SKM-1 treated with dmso at 0.1 percent for 144 hours (cell line): ENCODE measurements around the gene KIAA0825.

Source experiments
- DNase-seq: peaks from one replicate; lab custom pipeline; 2025; ENCODE audit not compliant: unreplicated experiment; lab: John Stamatoyannopoulos, UW

The KIAA0825 gene

GRCh38 chr5:94618493-94619328 lies at the start of gene KIAA0825, which contains the start of gene SLF1:
KIAA0825 (minus strand) TSS chr5:94618604; CDS start chr5:94537126, 81,478 bp downstream.
SLF1 (plus strand) TSS chr5:94618669; CDS start chr5:94628811, 10,142 bp downstream.
- peak; percentile 84 for DNase-seq

GRCh38 chr5:94667937-94668336 lies 49.5 kb upstream of the KIAA0825 start:
- no peak for DNase-seq

- no peak for DNase-seq
Measured at GRCh38 chr5:94661086-94661485, 42.7 kb upstream of the KIAA0825 start.

GRCh38 chr5:94660506-94660905 lies 42.1 kb upstream of the KIAA0825 start:
- DNase-seq: no peak

- no peak for DNase-seq
Measured at GRCh38 chr5:94658272-94658671, 39.9 kb upstream of the KIAA0825 start.

GRCh38 chr5:94649874-94650273 lies 31.5 kb upstream of the KIAA0825 start:
- DNase-seq: no peak

GRCh38 chr5:94646758-94647157 lies 28.4 kb upstream of the KIAA0825 start:
- no peak for DNase-seq

- no peak for DNase-seq
Measured at GRCh38 chr5:94645053-94645452, 26.6 kb upstream of the KIAA0825 start.

- DNase-seq: no peak
Measured at GRCh38 chr5:94640176-94640575, 21.8 kb upstream of the KIAA0825 start.

- DNase-seq: no peak
Measured at GRCh38 chr5:94632024-94632423, 13.6 kb upstream of the KIAA0825 start.

- no peak for DNase-seq
Measured at GRCh38 chr5:94627191-94627590, 8.8 kb upstream of the KIAA0825 start.

GRCh38 chr5:94623877-94624276 lies 5.5 kb upstream of the KIAA0825 start:
- DNase-seq: no peak

GRCh38 chr5:94623011-94623410 lies 4.6 kb upstream of the KIAA0825 start:
- DNase-seq: no peak

GRCh38 chr5:94621763-94622162 lies 3.4 kb upstream of the KIAA0825 start:
- DNase-seq: no peak

- no peak for DNase-seq
Measured at GRCh38 chr5:94620256-94620655, 1.9 kb upstream of the KIAA0825 start.

GRCh38 chr5:94618029-94618492 lies 343 bp downstream of the KIAA0825 start:
- DNase-seq: peak; percentile 15

GRCh38 chr5:94615862-94616261 lies 2.5 kb downstream of the KIAA0825 start:
- no peak for DNase-seq

- DNase-seq: no peak
Measured at GRCh38 chr5:94614156-94614805, 4.1 kb downstream of the KIAA0825 start.

- peak; percentile 29 for DNase-seq
Measured at GRCh38 chr5:94613583-94613982, 4.8 kb downstream of the KIAA0825 start.

GRCh38 chr5:94595281-94595840 lies 23.0 kb downstream of the KIAA0825 start:
- peak; percentile 74 for DNase-seq

GRCh38 chr5:94577466-94578245 lies 40.7 kb downstream of the KIAA0825 start:
- DNase-seq: no peak
